Measurements from ENCODE around the gene EXOC6B. TPM values are rescaled to one million over a fixed set of nuclear protein-coding genes. Genes with fewer than 3 reads are reported as not detected.
"Not testable (repeated sequence)": the region's sequence is repeated elsewhere in the genome, so short reads cannot be mapped to it uniquely, and the experiment has no call there.

Gene EXOC6B
- total and polyA plus RNA-seq, 4 donors, result 5.8 to 45.9 (median 26.2) TPM

DNA sequence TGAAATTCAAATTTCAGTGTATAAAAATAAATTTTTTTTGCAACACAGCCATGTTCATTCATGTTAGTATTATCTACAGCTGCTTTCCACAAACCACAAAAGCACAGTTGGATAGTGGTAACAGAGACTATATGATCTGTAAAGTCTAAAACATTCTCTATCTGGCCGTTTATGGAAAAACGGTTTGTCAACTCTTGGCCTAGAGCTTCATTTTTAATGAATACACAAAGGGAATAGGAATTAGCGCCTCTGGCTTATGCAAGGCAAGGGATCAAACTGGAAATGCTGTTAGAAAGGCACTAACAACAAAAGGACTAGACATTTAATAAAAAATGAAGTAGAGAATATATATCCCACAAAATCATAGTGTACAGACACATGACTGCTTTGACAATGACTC, 211.9 kb downstream of the EXOC6B start:
- H3K27me3 ChIP-seq (ENCODE audit: control insufficient read depth in 1 of 2, insufficient read depth in 2 of 2, low read length in 1 of 2), result no peaks in the 10 kb centered on the region
- H3K4me3 ChIP-seq (ENCODE audit: low read length in 2 of 2), result no peak overlapping the region
- no peaks in the 10 kb centered on the region for H3K9me3 ChIP-seq (ENCODE audit: control insufficient read depth, low read length)
- intact Hi-C loops (cut with DNase I), result no loop called here
- WGBS, 2 donors, result 87 to 88% methylated on average over 3 of the region's 3 CpGs
- DNase-seq, result no peak
- H3K27ac ChIP-seq (ENCODE audit: low read depth in 1 of 2, low read length in 2 of 2), result no peak overlapping the region
- H3K36me3 ChIP-seq (ENCODE audit: control insufficient read depth in 1 of 2, insufficient read depth in 2 of 2, low read length in 1 of 2), result peaks cover 0 to 1% of the 10 kb centered on the region in 2 donors
- H3K4me1 ChIP-seq (ENCODE audit: control insufficient read depth in 1 of 2, insufficient read depth in 2 of 2, low read length in 2 of 2), result no peaks in the 10 kb centered on the region
- no peak for ATAC-seq (ENCODE audit: low FRiP score)

DNA sequence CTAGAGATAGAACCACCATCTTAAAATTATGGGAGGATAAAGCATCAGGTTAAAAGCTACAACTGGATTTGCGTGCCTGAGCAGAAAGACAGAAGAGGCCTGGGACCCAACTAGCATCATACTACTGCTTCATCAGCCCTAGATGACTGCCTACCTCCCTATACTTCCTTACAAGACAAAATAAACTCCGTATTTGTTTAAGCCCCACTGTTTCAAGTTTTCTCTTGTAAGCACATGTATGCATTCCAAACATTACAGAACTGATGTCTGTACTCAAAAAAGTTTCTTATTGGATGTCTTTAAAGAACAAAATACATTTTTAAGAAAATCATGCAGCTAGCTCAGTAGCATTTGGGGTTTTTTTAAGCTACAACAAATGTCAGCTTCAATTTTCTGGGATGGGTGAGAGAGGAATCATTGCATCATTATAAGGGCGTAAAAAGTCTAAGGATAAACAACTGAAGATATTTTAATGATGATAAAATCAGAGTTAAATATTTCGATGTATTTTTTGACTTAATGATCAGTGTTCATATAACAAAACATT, 213.1 kb downstream of the EXOC6B start:
- intact Hi-C loops (cut with DNase I), result no loop called here
- H3K9me3 ChIP-seq (ENCODE audit: control insufficient read depth, low read length), result no peaks in the 10 kb centered on the region
- no peak overlapping the region for H3K4me3 ChIP-seq (ENCODE audit: low read length in 2 of 2)
- WGBS, 2 donors, result 84 to 85% methylated on average over 4 of the region's 4 CpGs
- H3K27ac ChIP-seq (ENCODE audit: low read depth in 1 of 2, low read length in 2 of 2), result no peak overlapping the region
- H3K27me3 ChIP-seq (ENCODE audit: control insufficient read depth in 1 of 2, insufficient read depth in 2 of 2, low read length in 1 of 2), result no peaks in the 10 kb centered on the region
- H3K4me1 ChIP-seq (ENCODE audit: control insufficient read depth in 1 of 2, insufficient read depth in 2 of 2, low read length in 2 of 2), result no peaks in the 10 kb centered on the region
- no peaks in the 10 kb centered on the region for H3K36me3 ChIP-seq (ENCODE audit: control insufficient read depth in 1 of 2, insufficient read depth in 2 of 2, low read length in 1 of 2)
- no peak for ATAC-seq (ENCODE audit: low FRiP score)
- DNase-seq, result no peak

DNA sequence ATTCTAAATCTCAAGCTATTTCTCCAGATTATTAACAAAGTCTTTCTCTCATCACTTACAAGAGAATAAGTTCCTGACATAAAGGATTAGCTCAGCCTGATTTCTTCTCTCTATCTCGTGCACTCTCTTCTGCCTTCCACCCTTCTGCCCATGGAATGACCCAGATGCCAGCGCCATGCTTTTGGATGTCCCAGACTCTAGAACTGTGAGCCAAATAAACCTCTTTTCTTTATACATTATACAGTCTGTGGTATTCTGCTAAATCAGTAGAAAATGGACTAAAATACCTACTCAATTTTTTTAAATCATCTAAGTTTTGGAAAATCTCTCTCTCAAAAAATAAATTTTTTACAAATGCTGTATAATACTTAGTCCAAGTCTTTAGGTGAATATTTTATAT, 218.6 kb downstream of the EXOC6B start:
- 93 to 94% methylated on average over 2 of the region's 2 CpGs for WGBS, 2 donors
- intact Hi-C loops (cut with DNase I), result no loop called here
- no peaks in the 10 kb centered on the region for H3K27me3 ChIP-seq (ENCODE audit: control insufficient read depth in 1 of 2, insufficient read depth in 2 of 2, low read length in 1 of 2)
- no peak for ATAC-seq (ENCODE audit: low FRiP score)
- H3K4me1 ChIP-seq (ENCODE audit: control insufficient read depth in 1 of 2, insufficient read depth in 2 of 2, low read length in 2 of 2), result no peaks in the 10 kb centered on the region
- DNase-seq, result no peak
- H3K4me3 ChIP-seq (ENCODE audit: low read length in 2 of 2), result no peak overlapping the region
- no peaks in the 10 kb centered on the region for H3K9me3 ChIP-seq (ENCODE audit: control insufficient read depth, low read length)
- no peaks in the 10 kb centered on the region for H3K36me3 ChIP-seq (ENCODE audit: control insufficient read depth in 1 of 2, insufficient read depth in 2 of 2, low read length in 1 of 2)
- no peak overlapping the region for H3K27ac ChIP-seq (ENCODE audit: low read depth in 1 of 2, low read length in 2 of 2)

DNA sequence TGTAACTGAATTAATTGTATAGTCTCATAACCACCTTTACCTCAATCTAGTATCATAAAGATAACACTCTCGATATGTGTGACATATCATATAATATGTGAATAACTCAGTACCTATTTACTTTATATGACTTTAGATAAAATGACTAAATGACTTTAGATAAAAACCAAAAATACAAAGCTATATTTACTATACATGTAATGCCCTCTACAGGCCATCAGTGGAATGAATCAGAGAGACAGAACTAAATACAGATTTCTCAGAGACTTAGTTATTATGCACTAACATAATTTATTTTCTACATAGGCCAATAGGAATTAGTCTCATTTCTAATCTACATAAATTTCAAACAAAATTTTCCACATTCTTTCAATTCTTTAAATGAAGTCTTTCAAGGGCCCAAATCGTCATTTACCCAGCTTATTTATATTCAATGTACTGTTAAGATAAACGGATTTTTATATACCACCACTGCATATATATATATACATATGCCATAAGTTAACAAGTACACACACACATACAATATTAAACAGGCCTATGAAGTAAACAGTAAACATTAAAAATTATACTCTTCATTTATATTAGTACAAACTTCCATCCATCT, 219.9 kb downstream of the EXOC6B start:
- Histone ChIP-seq H3K27ac (ENCODE audit: low read depth in 1 of 2, low read length in 2 of 2) (no peak overlapping the region), H3K4me1 (ENCODE audit: control insufficient read depth in 1 of 2, insufficient read depth in 2 of 2, low read length in 2 of 2) (no peaks in the 10 kb centered on the region), H3K4me3 (ENCODE audit: low read length in 2 of 2) (no peak overlapping the region), H3K27me3 (ENCODE audit: control insufficient read depth in 1 of 2, insufficient read depth in 2 of 2, low read length in 1 of 2) (no peaks in the 10 kb centered on the region), H3K36me3 (ENCODE audit: control insufficient read depth in 1 of 2, insufficient read depth in 2 of 2, low read length in 1 of 2) (no peaks in the 10 kb centered on the region), H3K9me3 (ENCODE audit: control insufficient read depth, low read length) (no peaks in the 10 kb centered on the region)
- 55 to 62% methylated on average over 3 of the region's 3 CpGs for WGBS, 2 donors
- no peak for DNase-seq
- intact Hi-C loops (cut with DNase I), result no loop called here
- ATAC-seq (ENCODE audit: low FRiP score), result no peak

DNA sequence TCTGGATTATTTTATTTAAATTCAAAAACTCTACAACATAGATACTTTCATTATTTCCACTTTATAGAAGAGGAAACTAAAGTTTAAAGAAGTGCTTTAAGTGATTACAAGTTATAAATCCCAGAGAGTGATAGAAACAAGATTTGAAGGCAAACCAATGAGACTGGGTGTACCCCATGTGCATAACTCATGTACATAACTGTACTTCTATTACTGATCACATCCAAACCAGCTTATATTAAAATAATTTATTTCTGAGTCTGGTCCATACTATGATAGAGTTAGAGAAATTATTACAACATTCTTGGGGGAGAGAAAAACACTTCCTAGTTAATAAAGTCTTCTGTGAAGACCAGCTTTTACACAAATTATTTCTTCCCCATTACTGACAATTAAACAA, 221.4 kb downstream of the EXOC6B start:
- no peak for DNase-seq
- no peak for ATAC-seq (ENCODE audit: low FRiP score)
- Histone ChIP-seq H3K27me3 (ENCODE audit: control insufficient read depth in 1 of 2, insufficient read depth in 2 of 2, low read length in 1 of 2) (no peaks in the 10 kb centered on the region), H3K9me3 (ENCODE audit: control insufficient read depth, low read length) (no peaks in the 10 kb centered on the region), H3K4me3 (ENCODE audit: low read length in 2 of 2) (no peak overlapping the region), H3K36me3 (ENCODE audit: control insufficient read depth in 1 of 2, insufficient read depth in 2 of 2, low read length in 1 of 2) (no peaks in the 10 kb centered on the region), H3K4me1 (ENCODE audit: control insufficient read depth in 1 of 2, insufficient read depth in 2 of 2, low read length in 2 of 2) (no peaks in the 10 kb centered on the region), H3K27ac (ENCODE audit: low read depth in 1 of 2, low read length in 2 of 2) (no peak overlapping the region)
- intact Hi-C loops (cut with DNase I), result no loop called here

DNA sequence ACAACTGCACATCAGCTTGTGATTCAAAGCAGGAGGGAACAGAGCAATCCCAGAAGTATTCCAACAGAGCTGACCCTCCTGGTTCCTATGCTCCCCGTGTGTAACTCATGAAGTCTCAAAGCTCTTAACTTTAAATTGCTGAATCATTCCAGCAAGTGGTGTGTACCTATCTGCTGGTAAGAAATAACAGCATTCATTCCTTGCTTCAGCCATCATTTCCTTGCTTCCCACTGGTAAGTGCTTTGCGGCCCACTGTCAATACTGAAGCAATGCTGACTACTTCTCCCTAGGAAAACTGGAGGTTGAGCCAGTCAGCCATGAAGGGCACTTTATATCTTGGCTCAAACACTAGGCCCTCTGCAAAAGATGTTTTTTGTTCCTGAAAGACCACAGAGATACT, 222.4 kb downstream of the EXOC6B start:
- intact Hi-C loops (cut with DNase I), result no loop called here
- no peak for DNase-seq
- Histone ChIP-seq H3K27me3 (ENCODE audit: control insufficient read depth in 1 of 2, insufficient read depth in 2 of 2, low read length in 1 of 2) (no peaks in the 10 kb centered on the region), H3K4me3 (ENCODE audit: low read length in 2 of 2) (no peak overlapping the region), H3K4me1 (ENCODE audit: control insufficient read depth in 1 of 2, insufficient read depth in 2 of 2, low read length in 2 of 2) (no peaks in the 10 kb centered on the region), H3K36me3 (ENCODE audit: control insufficient read depth in 1 of 2, insufficient read depth in 2 of 2, low read length in 1 of 2) (no peaks in the 10 kb centered on the region), H3K27ac (ENCODE audit: low read depth in 1 of 2, low read length in 2 of 2) (no peak overlapping the region), H3K9me3 (ENCODE audit: control insufficient read depth, low read length) (no peaks in the 10 kb centered on the region)
- WGBS, 2 donors, result 84 to 85% methylated on average over 2 of the region's 2 CpGs
- no peak for ATAC-seq (ENCODE audit: low FRiP score)

DNA sequence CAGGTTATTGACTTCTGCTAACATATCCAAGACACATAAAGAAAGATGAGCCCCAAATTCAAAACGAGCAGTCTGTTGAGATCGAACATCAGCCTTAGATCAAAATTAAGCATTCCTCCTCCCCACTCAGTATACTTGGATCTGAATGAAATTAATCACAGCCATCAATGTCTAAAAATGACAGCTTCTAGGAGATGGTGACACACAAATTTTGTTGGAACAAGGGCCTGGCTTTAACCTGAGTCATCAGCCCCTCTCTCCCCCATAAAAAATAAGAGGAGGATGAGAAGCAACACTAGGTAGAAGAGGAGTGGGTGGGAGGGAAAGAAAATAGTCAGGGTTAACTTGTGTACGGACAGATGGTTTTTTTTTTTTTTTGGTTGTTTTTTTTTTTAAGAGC, 223.1 kb downstream of the EXOC6B start:
- DNase-seq (no peak), ATAC-seq (ENCODE audit: low FRiP score) (no peak)
- Histone ChIP-seq H3K27ac (ENCODE audit: low read depth in 1 of 2, low read length in 2 of 2) (no peak overlapping the region), H3K36me3 (ENCODE audit: control insufficient read depth in 1 of 2, insufficient read depth in 2 of 2, low read length in 1 of 2) (no peaks in the 10 kb centered on the region), H3K4me1 (ENCODE audit: control insufficient read depth in 1 of 2, insufficient read depth in 2 of 2, low read length in 2 of 2) (no peaks in the 10 kb centered on the region), H3K9me3 (ENCODE audit: control insufficient read depth, low read length) (no peaks in the 10 kb centered on the region), H3K4me3 (ENCODE audit: low read length in 2 of 2) (no peak overlapping the region), H3K27me3 (ENCODE audit: control insufficient read depth in 1 of 2, insufficient read depth in 2 of 2, low read length in 1 of 2) (no peaks in the 10 kb centered on the region)
- 92 to 94% methylated on average over 3 of the region's 3 CpGs for WGBS, 2 donors
- intact Hi-C loops (cut with DNase I), result no loop called here

DNA sequence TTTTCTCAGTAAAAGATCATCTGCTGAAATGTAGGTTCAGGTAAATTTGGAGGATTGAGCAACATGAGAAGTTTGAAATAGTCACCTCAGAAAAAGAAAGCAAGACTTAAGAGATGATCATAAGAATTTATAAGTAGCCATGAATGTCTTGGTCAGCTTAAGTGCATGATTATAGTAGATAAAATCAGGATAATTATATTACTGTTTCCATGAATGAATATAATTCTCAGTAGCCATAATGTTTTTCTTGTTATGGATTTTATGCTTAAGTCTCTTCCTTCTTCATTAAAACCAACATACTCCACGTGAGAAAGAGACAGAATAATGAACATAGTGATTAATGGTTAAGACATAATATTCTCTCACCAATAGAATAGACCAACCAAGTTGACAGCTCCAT, 223.7 kb downstream of the EXOC6B start:
- H3K9me3 ChIP-seq (ENCODE audit: control insufficient read depth, low read length), result no peaks in the 10 kb centered on the region
- intact Hi-C loops (cut with DNase I), result no loop called here
- 78 to 83% methylated on average over 1 of the region's 1 CpG for WGBS, 2 donors
- no peak overlapping the region for H3K4me3 ChIP-seq (ENCODE audit: low read length in 2 of 2)
- H3K27me3 ChIP-seq (ENCODE audit: control insufficient read depth in 1 of 2, insufficient read depth in 2 of 2, low read length in 1 of 2), result no peaks in the 10 kb centered on the region
- DNase-seq, result no peak
- H3K36me3 ChIP-seq (ENCODE audit: control insufficient read depth in 1 of 2, insufficient read depth in 2 of 2, low read length in 1 of 2), result no peaks in the 10 kb centered on the region
- ATAC-seq (ENCODE audit: low FRiP score), result no peak
- no peak overlapping the region for H3K27ac ChIP-seq (ENCODE audit: low read depth in 1 of 2, low read length in 2 of 2)
- no peaks in the 10 kb centered on the region for H3K4me1 ChIP-seq (ENCODE audit: control insufficient read depth in 1 of 2, insufficient read depth in 2 of 2, low read length in 2 of 2)

DNA sequence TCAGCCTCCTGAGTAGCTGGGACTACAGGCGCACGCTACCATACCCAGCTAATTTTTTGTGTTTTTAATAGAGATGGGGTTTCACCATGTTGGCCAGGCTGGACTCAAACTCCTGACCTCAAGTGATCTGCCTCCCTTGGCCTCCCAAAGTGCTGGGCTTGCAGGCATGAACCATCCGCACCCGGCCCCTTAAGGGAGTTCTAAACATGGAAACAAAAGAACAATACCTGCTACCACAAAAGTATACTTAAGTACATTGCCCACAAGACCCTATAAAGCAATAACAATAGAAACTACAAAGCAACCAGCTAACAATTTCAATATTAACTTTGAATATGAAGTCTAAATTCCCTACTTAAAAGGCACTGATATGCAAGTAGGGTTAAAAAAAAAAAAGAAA, 242.0 kb downstream of the EXOC6B start:
- WGBS, 2 donors, result 97 to 98% methylated on average over 4 of the region's 4 CpGs
- not testable (repeated sequence) for ATAC-seq (ENCODE audit: low FRiP score)
- intact Hi-C loops (cut with DNase I), result loop anchor here in 1 of 2 donors (5.0 to 10.0 kb wide), 2 partner anchors 439 to 662 kb away; partner anchors contain the start of gene CYP26B1

More for the DNA sequence above, 242.0 kb downstream of the EXOC6B start:
- not testable (repeated sequence) for H3K36me3 ChIP-seq (ENCODE audit: control insufficient read depth in 1 of 2, insufficient read depth in 2 of 2, low read length in 1 of 2); H3K9me3 ChIP-seq (ENCODE audit: control insufficient read depth, low read length); H3K4me1 ChIP-seq (ENCODE audit: control insufficient read depth in 1 of 2, insufficient read depth in 2 of 2, low read length in 2 of 2); H3K27ac ChIP-seq (ENCODE audit: low read depth in 1 of 2, low read length in 2 of 2); DNase-seq; H3K27me3 ChIP-seq (ENCODE audit: control insufficient read depth in 1 of 2, insufficient read depth in 2 of 2, low read length in 1 of 2); H3K4me3 ChIP-seq (ENCODE audit: low read length in 2 of 2)
